GM10266 (cell line): ENCODE data around the gene HEXIM1.

ENCODE experiments used
- DNase-seq: peaks from one replicate; pipeline ENCODE4 v3.0.0; 2012; ENCODE audit errors: extremely low spot score
- TF ChIP-seq, protein P1 (sequence below): IDR thresholded peaks from 2 replicates; pipeline ENCODE4 v1.5.1; 2012; ENCODE audit warnings: mild to moderate bottlenecking, low read depth; ENCODE audit not compliant: control insufficient read depth, insufficient read depth; ENCODE audit errors: missing control alignments

The HEXIM1 gene

DNA sequence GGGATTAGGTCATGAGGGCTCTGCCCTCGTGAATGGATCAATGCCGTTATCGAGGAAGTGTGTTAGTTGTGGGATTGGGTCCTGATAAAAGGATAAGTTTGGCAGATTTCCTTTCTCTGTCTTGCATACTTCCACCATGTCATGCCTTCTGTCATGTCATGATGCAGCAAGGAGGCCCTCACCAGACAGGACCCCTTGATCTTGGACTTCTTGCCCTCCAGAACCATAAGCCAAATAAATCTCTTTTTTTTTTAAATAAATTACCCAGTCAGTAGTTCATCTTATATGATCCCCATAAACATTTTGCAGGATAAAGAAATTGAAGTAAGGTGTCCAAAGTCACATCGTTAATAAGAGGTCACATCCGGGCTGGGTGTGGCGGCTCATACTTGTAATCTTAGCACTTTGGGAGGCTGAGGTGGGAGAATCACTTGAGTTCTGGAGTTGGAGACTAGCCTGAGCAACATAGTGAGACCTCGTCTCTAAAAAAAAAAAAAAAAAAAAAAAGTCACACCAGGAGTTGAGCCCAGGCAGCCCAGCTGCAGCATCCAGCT is 38.6 kb downstream of the HEXIM1 start:
- no peak for DNase-seq
- TF ChIP-seq, protein P1, sequence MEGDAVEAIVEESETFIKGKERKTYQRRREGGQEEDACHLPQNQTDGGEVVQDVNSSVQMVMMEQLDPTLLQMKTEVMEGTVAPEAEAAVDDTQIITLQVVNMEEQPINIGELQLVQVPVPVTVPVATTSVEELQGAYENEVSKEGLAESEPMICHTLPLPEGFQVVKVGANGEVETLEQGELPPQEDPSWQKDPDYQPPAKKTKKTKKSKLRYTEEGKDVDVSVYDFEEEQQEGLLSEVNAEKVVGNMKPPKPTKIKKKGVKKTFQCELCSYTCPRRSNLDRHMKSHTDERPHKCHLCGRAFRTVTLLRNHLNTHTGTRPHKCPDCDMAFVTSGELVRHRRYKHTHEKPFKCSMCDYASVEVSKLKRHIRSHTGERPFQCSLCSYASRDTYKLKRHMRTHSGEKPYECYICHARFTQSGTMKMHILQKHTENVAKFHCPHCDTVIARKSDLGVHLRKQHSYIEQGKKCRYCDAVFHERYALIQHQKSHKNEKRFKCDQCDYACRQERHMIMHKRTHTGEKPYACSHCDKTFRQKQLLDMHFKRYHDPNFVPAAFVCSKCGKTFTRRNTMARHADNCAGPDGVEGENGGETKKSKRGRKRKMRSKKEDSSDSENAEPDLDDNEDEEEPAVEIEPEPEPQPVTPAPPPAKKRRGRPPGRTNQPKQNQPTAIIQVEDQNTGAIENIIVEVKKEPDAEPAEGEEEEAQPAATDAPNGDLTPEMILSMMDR, result no peak

DNA sequence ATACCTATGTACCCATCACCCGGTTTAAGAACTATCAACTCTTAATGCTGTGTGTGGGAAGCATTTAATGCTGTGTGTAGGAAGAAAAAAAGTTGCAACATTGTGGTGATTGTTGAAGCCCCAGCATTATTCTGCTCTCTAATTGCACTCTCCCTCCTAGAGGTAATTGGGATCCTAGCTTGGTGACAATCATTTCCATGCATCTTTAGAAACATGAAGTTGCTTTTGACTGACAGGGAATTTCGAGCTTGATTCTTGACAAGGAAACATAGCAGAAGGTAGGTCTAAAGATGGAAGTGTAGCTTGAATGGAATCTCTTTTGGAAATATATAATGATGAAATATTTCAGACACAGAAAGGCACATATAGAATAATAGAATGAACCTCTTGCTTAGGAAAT is 40.7 kb downstream of the HEXIM1 start:
- DNase-seq, result no peak
- TF ChIP-seq, protein P1, result no peak

DNA sequence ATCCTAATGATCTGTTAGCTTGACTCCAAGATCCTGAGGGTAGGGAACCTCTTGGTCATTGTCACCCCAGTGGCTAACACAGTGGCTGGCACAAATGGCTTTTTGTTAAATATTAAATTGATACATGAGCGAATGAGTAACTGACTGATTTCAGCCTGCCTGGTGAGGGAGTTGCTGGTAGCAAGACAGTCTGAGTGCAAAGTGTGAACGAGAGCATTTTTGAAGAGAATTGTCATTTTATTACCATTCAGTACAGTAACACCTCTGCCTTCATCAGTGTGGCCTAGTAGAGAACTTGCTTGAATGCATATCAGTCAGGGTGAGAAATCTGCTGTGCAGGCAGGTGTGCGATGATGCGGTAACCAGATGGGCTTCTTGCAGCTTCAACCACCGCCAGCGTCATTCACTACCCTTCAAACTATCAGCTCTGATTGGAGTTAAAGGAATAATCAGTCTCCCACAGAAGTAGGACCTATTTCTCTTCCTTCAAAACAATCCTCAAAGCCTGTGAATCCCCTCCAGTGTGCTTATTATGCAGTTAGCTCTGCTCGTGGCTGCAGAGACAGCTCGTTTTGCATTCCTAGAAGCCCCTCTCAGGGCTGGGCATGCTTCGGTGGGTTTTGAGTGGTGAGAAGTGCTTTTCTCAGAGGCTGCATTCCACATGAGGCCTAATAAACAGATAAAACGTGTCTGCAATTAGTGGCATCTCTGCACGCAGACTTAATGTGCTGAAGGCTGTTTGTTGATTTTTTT is 42.4 kb downstream of the HEXIM1 start:
- DNase-seq, result no peak

DNA sequence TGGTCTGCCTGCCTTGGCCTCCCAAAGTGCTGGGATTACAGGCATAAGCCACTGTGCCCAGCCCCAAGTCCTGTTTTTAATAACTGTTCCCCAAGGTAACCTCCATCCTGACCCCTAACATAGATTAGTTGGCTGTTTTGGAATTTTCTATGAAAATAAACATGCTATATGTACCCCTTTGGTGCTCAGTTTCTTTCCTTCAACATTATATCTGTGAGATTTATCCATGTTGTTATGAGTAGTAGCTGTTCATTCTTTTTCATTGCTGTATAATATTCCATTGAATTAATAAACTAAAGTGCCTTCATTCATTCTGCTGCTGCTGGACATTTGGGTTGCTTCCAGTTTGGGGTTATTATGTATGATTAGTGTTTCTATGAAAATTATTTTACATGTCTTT is 47.1 kb downstream of the HEXIM1 start:
- DNase-seq, result no peak
- TF ChIP-seq, protein P1, result no peak

More for the DNA sequence above, 42.4 kb downstream of the HEXIM1 start:
- TF ChIP-seq, protein P1, result no peak

DNA sequence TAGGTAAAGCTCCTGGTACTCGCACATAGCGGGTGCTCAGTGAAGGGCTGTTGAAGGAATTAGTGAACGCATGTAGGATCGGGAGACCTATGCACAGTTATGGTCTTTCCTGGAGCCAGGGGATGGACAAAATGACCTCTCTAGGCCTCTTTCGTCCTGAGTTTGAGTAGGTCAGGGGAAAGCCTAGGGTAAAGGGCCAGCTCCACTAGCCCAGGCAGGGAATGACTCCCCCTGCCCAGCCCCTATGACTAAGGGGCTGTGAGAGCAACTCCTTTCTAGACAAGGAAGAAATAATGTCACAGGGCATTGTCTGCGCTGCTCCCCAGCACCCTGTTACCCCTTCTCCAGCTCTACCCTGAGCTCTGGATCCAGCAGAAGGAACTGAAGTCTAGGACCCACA is 48.8 kb downstream of the HEXIM1 start:
- DNase-seq, result no peak
- TF ChIP-seq, protein P1, result no peak

DNA sequence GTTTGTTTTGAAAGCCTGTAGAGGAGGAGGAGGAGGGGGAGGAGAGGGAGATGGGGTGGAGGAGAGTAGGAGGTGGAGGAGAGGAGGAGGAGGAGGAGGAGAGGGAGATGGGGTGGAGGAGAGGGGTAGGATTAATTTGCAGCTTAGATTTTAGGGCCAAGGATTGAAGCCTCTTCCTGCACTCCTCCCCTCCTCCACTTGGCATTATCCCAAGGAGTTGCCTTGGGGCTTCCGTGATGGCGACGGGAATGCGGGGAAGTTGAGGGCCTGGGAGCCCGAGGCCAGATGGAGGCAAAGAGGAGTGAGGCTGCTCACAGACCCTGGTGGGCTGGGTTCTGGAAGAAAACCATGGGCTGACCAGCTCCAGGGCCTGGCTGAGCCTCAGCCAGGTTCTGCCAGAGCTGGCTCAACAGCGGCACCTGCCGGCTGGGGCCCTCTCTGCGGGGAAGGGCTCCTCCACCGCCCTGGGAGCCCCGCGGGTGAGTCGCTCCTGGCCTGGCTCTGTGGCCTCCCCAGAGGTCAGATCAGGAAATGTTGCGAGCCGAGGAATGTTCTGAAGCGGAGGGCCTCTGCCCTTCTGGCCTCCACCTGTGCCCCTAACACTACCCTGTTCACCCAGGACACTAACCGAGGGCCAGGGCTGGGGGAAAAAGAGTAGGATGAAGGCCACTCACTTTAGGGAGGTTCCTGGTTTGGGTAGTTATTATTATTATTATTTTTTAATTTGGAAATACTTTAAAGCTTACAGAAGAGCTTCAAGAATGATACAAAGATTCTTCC is 49.5 kb downstream of the HEXIM1 start:
- peak; percentile 85 for DNase-seq
- TF ChIP-seq, protein P1, result peak; percentile 100
